GM23248 (cell line): ENCODE measurements around the gene HMGB4.

Experiments
- EZH2 ChIP-seq: fragments of 200-600 bp; sonication (generic); IDR thresholded peaks from 2 replicates; pipeline ENCODE4 v1.6.1; 2018; ENCODE audit warnings: antibody characterized with exemption, mild to moderate bottlenecking; ENCODE audit not compliant: insufficient read depth, poor library complexity, severe bottlenecking
- EZH2phosphoT487 ChIP-seq: fragments of 200-600 bp; sonication (generic); IDR thresholded peaks from 2 replicates; pipeline ENCODE4 v1.6.1; 2018; ENCODE audit warnings: antibody characterized with exemption, moderate library complexity, mild to moderate bottlenecking, low read depth; ENCODE audit not compliant: insufficient read depth

- no peak for TF ChIP-seq EZH2
- TF ChIP-seq EZH2phosphoT487, result no peak
These were observed 42.6 kb upstream of the HMGB4 start for GRCh38 chr1:33821291-33821690.
